Islet precursor cell (in vitro differentiated cells): ENCODE data around the gene ARHGAP15.

Experiments used
- DNase-seq: peaks from one replicate; pipeline ENCODE4 v3.0.0-alpha.2; 2018

Gene ARHGAP15

DNA sequence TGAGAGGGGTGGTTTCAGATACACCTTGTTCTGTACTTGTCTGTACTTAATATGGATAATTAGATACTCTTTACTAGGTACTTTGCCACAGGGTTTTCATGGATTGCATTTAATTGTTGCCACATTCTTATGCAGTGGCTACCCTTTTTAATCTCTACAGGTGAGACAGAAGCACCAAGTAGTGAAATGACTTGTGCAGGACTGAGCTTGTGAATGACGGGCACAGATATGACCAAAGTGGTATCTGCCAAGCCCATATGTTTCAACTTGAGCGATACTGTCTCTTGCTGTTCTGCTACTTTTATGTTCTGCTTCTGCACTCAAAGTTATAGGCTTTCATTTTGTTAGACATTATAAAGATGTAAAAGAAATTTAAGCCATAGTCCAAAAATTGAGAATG lies 288.2 kb downstream of the ARHGAP15 start:
- DNase-seq = no peak

GRCh38 chr2:143420313-143420712 lies 291.1 kb downstream of the ARHGAP15 start:
- no peak for DNase-seq

- no peak for DNase-seq
These were observed 293.5 kb downstream of the ARHGAP15 start for GRCh38 chr2:143422681-143423080.

GRCh38 chr2:143425896-143426295 lies 296.7 kb downstream of the ARHGAP15 start:
- no peak for DNase-seq

- DNase-seq = no peak
These were observed 297.1 kb downstream of the ARHGAP15 start for GRCh38 chr2:143426296-143426695.

DNA sequence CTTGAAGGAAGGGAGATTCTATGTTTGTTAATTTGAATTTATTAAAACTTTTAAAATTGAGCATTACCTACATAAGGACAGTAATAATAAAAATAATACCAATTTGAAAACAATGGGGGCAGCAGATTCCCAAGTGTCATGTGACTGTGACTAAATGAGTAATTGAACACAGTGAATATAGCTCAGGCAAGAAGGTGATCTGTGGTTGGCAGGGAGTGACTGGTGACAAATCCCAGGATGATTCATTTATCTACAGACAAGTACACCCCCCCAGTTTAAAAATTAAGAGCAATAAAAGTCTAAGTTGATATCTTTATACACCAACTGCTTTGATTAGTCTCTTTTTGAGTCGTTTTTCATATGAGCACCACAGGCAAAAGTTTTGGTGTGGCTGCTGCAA lies 299.5 kb downstream of the ARHGAP15 start:
- no peak for DNase-seq

- no peak for DNase-seq
These were observed 300.9 kb downstream of the ARHGAP15 start for GRCh38 chr2:143429932-143430679.

DNA sequence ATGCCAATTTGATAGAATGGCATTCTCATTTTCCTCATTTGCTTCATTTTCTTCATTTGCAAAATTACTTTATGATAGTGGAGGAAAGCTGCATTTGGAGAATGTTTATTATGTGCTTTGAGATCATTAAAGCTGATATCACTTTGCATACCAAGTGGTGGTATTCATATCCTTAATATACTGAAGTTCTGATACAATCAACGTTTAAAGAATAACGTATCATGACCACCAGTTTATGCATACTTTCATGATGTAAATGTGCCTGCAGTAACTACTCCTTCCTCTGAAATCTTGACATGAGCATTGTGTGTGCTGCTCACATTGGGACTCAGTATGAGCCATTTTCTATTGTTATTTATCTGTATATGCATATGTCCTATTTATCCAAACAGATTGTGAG lies 302.1 kb downstream of the ARHGAP15 start:
- no peak for DNase-seq

DNA sequence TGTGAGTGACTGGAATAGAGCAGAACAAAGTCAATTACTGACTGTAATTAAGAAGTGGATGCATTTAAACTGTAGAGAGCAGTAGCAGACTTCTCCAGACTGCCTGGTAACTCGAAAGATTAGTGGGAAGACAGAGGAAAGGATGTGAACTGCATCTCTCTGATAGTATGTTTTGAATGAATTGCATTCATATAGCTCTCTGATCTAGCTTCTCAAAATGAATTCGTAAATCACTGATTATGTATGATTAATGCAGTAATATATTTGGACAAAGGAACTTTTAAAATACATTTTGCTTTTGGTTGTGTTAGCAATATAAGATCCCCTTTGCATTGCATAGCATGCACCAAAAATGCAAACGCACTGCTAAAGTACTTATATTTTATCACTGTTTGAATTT lies 304.0 kb downstream of the ARHGAP15 start:
- no peak for DNase-seq

- DNase-seq = no peak
These were observed 304.6 kb downstream of the ARHGAP15 start for GRCh38 chr2:143433840-143434239.

- no peak for DNase-seq
These were observed 305.2 kb downstream of the ARHGAP15 start for GRCh38 chr2:143434445-143434844.

DNA sequence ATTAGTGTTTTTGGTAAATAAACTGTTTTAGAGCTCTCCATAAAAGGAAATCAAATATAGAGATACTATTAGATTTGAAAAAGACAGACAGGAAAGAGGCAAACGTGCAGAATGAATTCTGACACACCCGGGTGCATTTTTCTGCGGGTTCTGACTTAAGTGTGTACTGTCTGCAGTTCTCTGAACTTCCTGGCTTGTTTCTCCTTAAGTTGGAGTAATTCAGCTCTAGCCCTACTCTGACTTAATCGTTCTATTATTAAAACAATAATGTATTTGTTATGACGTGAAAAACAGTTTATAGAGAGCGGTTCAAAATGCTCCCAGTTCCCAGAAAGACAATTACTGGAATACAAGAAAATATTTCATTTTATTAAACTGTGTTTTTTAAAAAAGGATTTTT lies 305.9 kb downstream of the ARHGAP15 start:
- no peak for DNase-seq

GRCh38 chr2:143436951-143437350 lies 307.7 kb downstream of the ARHGAP15 start:
- DNase-seq = no peak

GRCh38 chr2:143440411-143441012 lies 311.3 kb downstream of the ARHGAP15 start:
- DNase-seq = no peak

GRCh38 chr2:143442193-143442592 lies 313.0 kb downstream of the ARHGAP15 start:
- no peak for DNase-seq

GRCh38 chr2:143451642-143452281 lies 322.5 kb downstream of the ARHGAP15 start:
- no peak for DNase-seq

- no peak for DNase-seq
These were observed 323.7 kb downstream of the ARHGAP15 start for GRCh38 chr2:143452817-143453451.

GRCh38 chr2:143453981-143454511 lies 324.8 kb downstream of the ARHGAP15 start:
- DNase-seq = no peak

DNA sequence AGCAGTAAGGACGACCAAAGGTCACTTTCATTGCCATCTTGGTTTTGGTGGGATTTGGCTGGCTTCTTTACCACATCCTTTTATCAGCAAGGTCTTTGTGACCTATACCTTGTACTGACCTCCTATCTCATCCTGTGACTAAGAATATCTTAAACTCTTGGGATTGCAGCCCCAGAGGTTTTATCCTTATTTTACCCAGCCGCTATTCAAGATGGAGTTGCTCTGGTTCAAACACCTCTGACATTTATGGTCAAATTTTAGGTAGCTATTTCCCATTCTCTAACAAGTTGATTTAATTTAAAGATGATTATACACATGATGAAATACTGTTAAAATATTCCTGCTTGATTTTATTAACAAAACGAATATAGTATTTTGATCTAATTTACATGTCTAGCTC lies 326.1 kb downstream of the ARHGAP15 start:
- DNase-seq = no peak

- DNase-seq = no peak
These were observed 329.3 kb downstream of the ARHGAP15 start for GRCh38 chr2:143458258-143459190.

- DNase-seq = no peak
These were observed 331.2 kb downstream of the ARHGAP15 start for GRCh38 chr2:143460382-143460781.

DNA sequence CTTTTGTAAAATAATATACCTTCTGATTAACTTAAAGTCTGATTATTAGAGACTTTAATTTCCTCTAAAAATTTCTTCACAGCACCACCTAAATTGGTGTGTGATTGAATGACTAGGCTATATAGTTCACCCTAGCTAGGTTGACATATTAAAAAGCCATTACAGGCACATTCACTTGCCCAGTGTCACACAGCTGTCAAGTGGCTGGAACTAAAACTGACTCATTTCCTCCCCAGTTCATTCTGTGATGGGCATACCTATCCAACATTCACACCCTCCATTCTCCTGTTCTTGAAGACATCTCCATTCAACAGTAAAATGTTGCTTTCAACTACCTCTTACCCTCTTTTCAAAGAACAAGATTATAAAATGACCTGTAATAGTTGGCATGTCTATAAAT lies 334.5 kb downstream of the ARHGAP15 start:
- no peak for DNase-seq
